SKM-1 (cell line): ENCODE measurements around the gene MAP3K20.
"Not testable (repeated sequence)": the region's sequence is repeated elsewhere in the genome, so short reads cannot be mapped to it uniquely, and the experiment has no call there.

Experiments
- DNase-seq: peaks from one replicate; lab custom pipeline; 2025; ENCODE audit not compliant: unreplicated experiment; lab: John Stamatoyannopoulos, UW

The MAP3K20 gene

GRCh38 chr2:173193925-173194324 is 118.3 kb downstream of the MAP3K20 start:
- DNase-seq = no peak

DNA sequence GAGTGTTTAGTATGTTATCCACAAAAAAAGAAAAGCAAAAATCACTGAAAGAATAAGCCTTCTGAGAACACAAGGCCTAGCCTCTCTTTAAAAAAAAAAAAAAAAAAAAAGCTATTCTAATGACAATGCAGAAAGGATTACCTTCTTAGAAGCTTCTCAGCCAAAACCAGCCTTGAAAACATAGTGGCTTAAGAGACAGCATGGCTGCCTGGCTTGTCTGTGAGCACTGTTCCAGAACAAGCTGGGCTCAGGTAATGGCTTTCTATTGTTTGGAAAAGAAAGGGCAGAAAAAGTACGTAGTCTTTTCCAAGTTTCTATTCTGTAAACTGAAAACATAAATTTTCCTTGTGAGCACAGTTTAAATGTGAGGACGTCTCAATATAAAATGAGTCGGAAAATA is 119.5 kb downstream of the MAP3K20 start:
- DNase-seq = no peak

DNA sequence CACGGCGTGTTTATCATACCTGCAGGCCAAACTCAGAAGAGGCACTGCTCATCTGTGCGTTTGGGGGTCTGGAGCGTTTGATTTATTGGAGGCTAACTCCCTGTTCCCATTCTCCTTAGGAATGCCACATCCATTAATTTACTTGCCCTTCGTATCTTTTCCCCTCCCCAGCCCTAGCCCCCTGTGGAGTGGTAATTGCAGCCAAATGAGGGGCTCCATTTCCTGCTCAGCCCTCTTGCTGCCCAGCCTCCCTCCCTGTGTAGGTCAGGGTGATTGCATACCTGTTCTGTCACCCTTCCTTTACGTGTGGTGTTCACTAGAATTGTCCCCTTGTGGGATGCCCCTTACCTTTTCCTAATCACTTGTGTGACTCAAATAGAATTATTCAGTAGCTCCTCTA is 120.4 kb downstream of the MAP3K20 start:
- no peak for DNase-seq

DNA sequence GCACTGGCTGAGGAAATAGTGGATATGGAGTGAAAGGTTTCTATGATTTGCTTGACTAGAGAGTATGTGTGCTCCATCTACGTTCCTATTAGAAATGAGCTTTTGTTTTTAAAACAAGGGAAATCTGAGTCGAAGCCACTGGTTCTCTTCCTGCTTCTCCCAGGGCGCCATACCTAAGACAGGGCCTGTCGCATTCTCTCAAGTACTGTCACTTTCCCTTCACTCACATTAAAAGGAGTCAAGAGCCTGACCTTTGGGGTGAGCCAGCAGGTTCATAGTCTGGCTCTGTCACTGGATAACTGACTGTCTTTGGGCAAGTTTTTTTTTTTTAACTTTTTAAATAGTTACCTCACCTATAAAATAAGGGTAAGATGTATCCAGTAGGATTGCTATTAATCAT is 121.0 kb downstream of the MAP3K20 start:
- no peak for DNase-seq

GRCh38 chr2:173198327-173198726 is 122.7 kb downstream of the MAP3K20 start:
- no peak for DNase-seq

DNA sequence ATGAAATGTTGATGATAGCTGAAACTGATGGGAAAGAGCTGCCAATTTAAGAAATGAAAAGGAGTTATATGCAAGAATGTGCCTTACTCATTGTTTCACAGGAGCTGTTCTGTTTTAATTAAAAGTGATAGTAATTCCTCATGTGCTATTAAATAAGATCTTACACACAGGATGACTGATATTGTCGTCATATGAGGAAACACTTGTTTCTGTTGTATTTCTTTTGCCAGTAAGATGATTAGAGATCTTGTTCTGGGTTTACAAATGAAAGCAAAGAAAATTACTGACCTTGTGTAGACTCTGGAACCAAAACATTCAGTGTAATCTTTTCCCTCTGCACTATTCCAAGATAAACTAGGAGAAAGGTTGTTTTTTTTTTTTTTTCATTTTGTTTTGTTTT is 123.6 kb downstream of the MAP3K20 start:
- no peak for DNase-seq

GRCh38 chr2:173202570-173202969 is 126.9 kb downstream of the MAP3K20 start:
- no peak for DNase-seq

DNA sequence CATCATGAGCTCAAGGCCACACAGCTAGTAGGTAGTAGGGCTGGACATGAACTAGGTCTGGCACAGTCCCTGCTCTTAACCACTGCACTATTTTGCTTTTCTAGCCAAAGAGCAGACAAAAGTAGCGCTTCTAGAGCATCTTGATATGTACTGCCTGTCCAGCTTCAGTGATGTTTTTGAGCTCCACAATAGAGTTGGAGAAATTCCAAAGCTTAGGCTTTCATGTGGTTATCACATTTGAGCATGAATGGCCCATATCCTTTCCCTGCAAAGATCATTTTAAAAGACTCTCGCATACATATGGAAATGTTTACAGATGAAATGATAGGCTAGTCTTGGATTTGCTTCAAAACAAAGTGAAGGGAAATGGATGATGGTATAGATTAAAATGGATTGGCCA is 128.7 kb downstream of the MAP3K20 start:
- DNase-seq = no peak

- DNase-seq = no peak
These were observed 129.7 kb downstream of the MAP3K20 start for GRCh38 chr2:173205375-173205774.

GRCh38 chr2:173207124-173207523 is 131.5 kb downstream of the MAP3K20 start:
- not testable (repeated sequence) for DNase-seq

GRCh38 chr2:173210270-173211196 is 134.9 kb downstream of the MAP3K20 start:
- DNase-seq = no peak

- no peak for DNase-seq
These were observed 137.5 kb downstream of the MAP3K20 start for GRCh38 chr2:173213181-173213580.

DNA sequence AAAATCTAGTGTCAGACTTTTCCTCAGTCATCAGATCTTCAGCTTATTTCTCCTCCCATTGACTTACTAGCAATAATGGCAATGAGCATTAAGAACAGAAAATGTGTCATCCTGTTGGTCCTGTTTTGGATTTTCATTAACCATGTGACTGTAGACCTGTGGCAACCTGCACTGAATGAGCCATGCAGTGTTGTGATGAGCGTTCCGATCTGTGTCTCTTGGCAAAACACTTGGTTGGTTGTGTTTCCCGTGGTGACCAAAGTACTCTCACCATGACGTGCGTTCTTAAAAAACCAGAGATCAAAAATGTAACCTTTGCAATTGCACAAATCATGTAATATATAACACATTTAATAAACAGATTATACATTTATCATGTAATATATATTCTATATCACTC is 138.6 kb downstream of the MAP3K20 start:
- no peak for DNase-seq

DNA sequence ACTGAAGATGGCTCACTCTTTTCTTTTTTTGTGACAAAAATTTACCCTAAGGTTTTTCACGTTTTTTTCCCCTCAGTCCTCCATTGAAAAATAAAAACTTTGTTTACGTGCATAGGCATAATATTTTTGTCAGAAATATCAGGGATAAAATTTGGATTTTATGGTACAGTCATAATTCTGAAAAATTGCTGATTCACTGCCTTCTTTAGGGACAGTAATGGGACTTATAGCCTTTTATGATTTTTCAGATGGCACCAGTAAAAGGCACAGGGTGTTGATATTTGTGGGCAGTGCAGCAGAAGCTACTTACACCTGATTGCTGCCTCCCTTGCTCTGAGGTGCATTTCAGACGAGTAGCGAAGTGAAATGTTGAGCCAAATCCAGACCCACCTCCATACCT is 139.7 kb downstream of the MAP3K20 start:
- DNase-seq = no peak

DNA sequence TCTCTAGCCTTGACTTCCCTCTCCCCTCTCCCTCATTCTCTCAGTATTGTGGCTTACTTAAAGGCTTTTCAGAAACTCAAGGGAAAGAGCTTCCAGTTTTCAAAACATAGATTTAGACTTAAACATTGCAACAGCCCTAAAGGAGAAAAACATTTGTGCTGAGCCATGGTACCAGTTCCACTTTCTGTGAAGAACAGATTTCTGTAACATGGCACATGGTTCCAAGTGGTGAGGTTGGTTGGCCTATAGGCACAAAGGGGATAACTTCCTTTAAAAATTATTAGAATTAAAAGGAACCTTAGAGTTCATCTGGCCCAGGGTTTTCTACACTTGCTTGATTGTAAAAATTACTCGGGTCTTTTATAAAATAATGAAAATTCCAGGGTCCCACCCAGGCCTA is 140.4 kb downstream of the MAP3K20 start:
- DNase-seq = no peak

DNA sequence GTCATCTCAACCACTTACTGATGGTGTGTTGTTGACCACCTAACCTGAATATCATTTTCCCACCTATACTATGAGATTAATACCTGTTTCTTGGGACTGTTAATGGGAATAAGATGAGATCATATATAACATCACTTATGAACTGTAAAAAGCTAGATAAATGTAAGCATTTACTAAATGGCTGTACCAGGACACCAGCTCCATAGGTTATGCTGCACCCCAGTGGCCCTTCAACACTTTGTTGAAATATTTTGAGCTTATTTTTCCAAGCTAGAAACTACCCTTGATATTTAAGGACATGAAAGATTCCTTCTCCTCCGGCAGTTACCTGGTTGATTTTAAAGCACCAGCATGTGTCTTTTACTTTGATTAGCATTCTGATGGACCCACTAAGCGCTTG is 141.0 kb downstream of the MAP3K20 start:
- DNase-seq = no peak

DNA sequence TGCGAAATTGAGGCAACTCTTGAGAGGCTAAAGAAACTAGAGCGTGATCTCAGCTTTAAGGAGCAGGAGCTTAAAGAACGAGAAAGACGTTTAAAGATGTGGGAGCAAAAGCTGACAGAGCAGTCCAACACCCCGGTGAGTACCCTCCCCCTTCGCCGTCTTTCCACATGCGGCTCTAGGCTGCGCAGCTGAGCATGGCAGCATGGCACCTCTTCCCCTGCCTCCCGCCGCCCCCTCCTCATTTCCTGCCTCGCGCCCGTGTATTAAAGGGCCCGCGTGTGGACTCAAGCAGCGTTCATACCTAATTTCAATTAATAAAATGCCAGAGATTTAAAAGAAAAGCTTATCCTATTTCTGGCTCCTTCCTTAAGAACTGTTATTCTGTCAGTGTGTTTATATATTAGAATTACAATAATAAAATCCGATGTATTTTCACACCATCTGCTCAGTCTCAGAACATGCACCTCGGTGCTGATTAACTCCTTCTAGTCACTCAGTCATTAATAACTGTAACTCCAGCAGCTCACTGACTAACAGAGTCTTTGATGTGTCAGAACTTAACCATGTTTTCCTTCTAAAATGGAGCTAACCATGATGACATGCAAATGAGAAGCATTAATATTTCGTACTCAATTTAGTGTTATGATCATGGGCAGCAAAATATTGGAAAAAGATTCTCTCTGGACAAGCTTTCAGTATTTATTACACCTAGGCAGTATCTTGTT is 141.6 kb downstream of the MAP3K20 start:
- DNase-seq = no peak

DNA sequence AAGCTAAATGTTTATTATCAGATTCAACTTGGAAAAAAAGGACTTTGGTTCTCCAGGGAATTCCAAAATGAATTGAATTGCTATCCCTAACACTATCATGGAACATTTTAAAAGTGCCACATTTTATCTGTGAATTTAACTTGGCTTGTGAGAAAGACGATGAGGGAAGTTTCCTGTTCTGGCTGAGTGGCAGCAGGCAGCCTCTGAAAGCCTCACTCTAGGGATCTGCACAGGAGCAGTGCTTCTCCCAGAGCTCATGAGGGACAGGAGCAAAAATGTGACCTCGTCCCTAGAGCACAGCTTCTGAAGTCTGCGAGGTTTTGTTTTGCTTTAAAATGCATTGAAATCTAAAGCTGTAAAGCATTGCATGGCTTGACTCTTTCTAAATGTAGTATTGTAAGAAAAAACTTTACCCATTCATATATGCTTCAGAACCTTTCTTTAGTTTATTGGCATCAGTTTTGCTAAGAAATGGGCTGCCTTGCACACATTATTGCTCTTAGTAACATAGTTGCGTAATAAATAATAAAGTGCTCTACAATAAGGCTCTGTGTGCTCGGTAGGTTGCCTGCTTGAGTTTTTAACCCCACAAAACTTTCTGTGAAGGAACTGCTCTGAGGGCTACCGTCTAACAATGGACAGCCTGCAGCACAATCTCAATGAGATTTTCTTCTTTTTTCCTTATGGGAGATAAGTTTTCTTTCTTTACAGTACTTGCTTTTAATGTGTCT is 142.8 kb downstream of the MAP3K20 start:
- DNase-seq = no peak

DNA sequence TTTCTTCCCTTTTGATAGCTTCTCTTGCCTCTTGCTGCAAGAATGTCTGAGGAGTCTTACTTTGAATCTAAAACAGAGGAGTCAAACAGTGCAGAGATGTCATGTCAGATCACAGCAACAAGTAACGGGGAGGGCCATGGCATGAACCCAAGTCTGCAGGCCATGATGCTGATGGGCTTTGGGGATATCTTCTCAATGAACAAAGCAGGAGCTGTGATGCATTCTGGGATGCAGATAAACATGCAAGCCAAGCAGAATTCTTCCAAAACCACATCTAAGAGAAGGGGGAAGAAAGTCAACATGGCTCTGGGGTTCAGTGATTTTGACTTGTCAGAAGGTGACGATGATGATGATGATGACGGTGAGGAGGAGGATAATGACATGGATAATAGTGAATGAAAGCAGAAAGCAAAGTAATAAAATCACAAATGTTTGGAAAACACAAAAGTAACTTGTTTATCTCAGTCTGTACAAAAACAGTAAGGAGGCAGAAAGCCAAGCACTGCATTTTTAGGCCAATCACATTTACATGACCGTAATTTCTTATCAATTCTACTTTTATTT is 145.6 kb downstream of the MAP3K20 start:
- no peak for DNase-seq

- no peak for DNase-seq
These were observed 146.4 kb downstream of the MAP3K20 start for GRCh38 chr2:173221937-173222594.

- DNase-seq = no peak
These were observed 148.2 kb downstream of the MAP3K20 start for GRCh38 chr2:173223871-173224270.
